Natural killer cell treated with Interleukin-12 subunit alpha and Interleukin-12 subunit beta and Interleukin-15 and Interleukin-18, amount 100 ng/mL, for 72 hours (primary cell): ENCODE results near the gene PTPRA. TPM values are rescaled to one million over a fixed set of nuclear protein-coding genes. Genes with fewer than 3 reads are reported as not detected.

Source experiments
- ATAC-seq, 2 donors: fragments of 150-1000 bp; cut with Tn5 transposase in 1 of 2; sonication (Bioruptor Pico), chemical (Tn5 transposase) in 1 of 2; 2 replicates each; pipeline ENCODE4 v1.10.0; 2021
- DNase-seq: peaks from one replicate; pipeline ENCODE4 v3.0.0; 2022; ENCODE audit warnings: low spot score
- H3K27ac Mint-ChIP-seq, 2 donors: 1 replicate in 1 of 2; 2 replicates in 1 of 2; pipeline ENCODE4 v1.8.0; 2022; ENCODE audit warnings: mixed read lengths in 2 of 2, mild to moderate bottlenecking in 1 of 2, moderate library complexity in 1 of 2
- H3K27me3 Mint-ChIP-seq, 2 donors: 1 replicate in 1 of 2; 2 replicates in 1 of 2; pipeline ENCODE4 v1.8.0; 2022; ENCODE audit warnings: mixed read lengths in 2 of 2
- H3K36me3 Mint-ChIP-seq: one replicate; pipeline ENCODE4 v1.8.0; 2022; ENCODE audit warnings: mixed read lengths
- H3K4me1 Mint-ChIP-seq, 2 donors: 1 replicate in 1 of 2; 2 replicates in 1 of 2; pipeline ENCODE4 v1.8.0; 2022; ENCODE audit warnings: low read depth in 2 of 2, mixed read lengths in 2 of 2, mild to moderate bottlenecking in 1 of 2
- H3K4me3 Mint-ChIP-seq: one replicate; pipeline ENCODE4 v1.8.0; 2022; ENCODE audit warnings: mixed read lengths
- H3K9me3 Mint-ChIP-seq: 2 replicates; pipeline ENCODE4 v1.8.0; 2022; ENCODE audit warnings: mixed read lengths
- total RNA-seq, 2 donors: library from RNA; stranded (reverse); gene quantifications; one replicate each; pipeline ENCODE4 v1.2.3, GENCODE V29; 2022

PTPRA gene
- total RNA-seq, 2 donors from 2014 or later = 50.4 to 76.0 TPM

GRCh38 chr20:2865630-2866029 lies 7.7 kb upstream of the PTPRA start:
- Mint-ChIP-seq H3K27ac (peak overlapping the region; percentile 59 to 73), H3K36me3 (no peaks in the 10 kb centered on the region), H3K9me3 (no peaks in the 10 kb centered on the region), H3K27me3 (no peaks in the 10 kb centered on the region), H3K4me1 (peaks cover 41 to 55% of the 10 kb centered on the region in 2 donors), H3K4me3 (peak overlapping the region; percentile 32)
- ATAC-seq (peak; percentile 50 to 69), DNase-seq (no peak)

- Mint-ChIP-seq H3K27me3 (no peaks in the 10 kb centered on the region), H3K9me3 (no peaks in the 10 kb centered on the region), H3K36me3 (no peaks in the 10 kb centered on the region), H3K4me3 (peak overlapping the region; percentile 32), H3K27ac (peak overlapping the region; percentile 59 to 73), H3K4me1 (peaks cover 47 to 59% of the 10 kb centered on the region in 2 donors)
- ATAC-seq = peak; percentile 72 to 82
- no peak for DNase-seq
Measured at GRCh38 chr20:2866236-2866635, 7.0 kb upstream of the PTPRA start.

- ATAC-seq (no peak), DNase-seq (no peak)
- H3K27ac Mint-ChIP-seq = peak overlapping the region in 1 of 2 donors; percentile 82
- no peaks in the 10 kb centered on the region for H3K36me3 Mint-ChIP-seq
- no peaks in the 10 kb centered on the region for H3K9me3 Mint-ChIP-seq
- no peak overlapping the region for H3K4me3 Mint-ChIP-seq
- H3K27me3 Mint-ChIP-seq = no peaks in the 10 kb centered on the region
- H3K4me1 Mint-ChIP-seq = peaks cover 54 to 59% of the 10 kb centered on the region in 2 donors
Measured at GRCh38 chr20:2867081-2867864, 6.0 kb upstream of the PTPRA start.

- Mint-ChIP-seq H3K27ac (no peak overlapping the region), H3K27me3 (no peaks in the 10 kb centered on the region), H3K4me3 (no peak overlapping the region), H3K9me3 (no peaks in the 10 kb centered on the region), H3K4me1 (peaks cover 57 to 62% of the 10 kb centered on the region in 2 donors), H3K36me3 (no peaks in the 10 kb centered on the region)
- DNase-seq (no peak), ATAC-seq (no peak)
Measured at GRCh38 chr20:2869381-2869780, 3.9 kb upstream of the PTPRA start.

DNA sequence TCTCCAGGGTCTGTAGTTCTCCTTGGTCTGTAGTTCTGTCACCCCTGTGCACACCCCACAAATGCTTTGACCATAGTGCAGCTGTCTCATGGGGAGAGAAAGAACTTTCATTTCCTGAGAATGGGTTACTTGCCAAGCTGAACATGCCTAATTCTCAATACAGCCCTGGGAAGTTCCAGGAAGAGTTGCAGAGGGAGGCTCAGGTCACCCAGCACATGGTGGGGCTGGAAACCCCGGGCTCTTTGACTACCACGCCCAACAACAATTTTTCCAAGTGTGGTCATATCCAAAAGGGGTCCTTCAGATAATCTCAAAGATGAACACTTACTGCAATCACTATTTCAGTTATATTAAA lies 2.2 kb upstream of the PTPRA start:
- Mint-ChIP-seq H3K27me3 (no peaks in the 10 kb centered on the region), H3K9me3 (no peaks in the 10 kb centered on the region), H3K36me3 (no peaks in the 10 kb centered on the region), H3K4me3 (peak overlapping the region; percentile 93), H3K27ac (peak overlapping the region; percentile 63 to 73), H3K4me1 (peaks cover 56 to 59% of the 10 kb centered on the region in 2 donors)
- no peak for DNase-seq
- no peak for ATAC-seq

- Mint-ChIP-seq H3K36me3 (no peaks in the 10 kb centered on the region), H3K27me3 (no peaks in the 10 kb centered on the region), H3K4me1 (peaks cover 57 to 59% of the 10 kb centered on the region in 2 donors), H3K4me3 (peak overlapping the region; percentile 93), H3K27ac (peak overlapping the region; percentile 63 to 73), H3K9me3 (no peaks in the 10 kb centered on the region)
- peak; percentile 83 for DNase-seq
- ATAC-seq = peak; percentile 2 to 24
Measured at GRCh38 chr20:2871661-2872458, 1.4 kb upstream of the PTPRA start.

DNA sequence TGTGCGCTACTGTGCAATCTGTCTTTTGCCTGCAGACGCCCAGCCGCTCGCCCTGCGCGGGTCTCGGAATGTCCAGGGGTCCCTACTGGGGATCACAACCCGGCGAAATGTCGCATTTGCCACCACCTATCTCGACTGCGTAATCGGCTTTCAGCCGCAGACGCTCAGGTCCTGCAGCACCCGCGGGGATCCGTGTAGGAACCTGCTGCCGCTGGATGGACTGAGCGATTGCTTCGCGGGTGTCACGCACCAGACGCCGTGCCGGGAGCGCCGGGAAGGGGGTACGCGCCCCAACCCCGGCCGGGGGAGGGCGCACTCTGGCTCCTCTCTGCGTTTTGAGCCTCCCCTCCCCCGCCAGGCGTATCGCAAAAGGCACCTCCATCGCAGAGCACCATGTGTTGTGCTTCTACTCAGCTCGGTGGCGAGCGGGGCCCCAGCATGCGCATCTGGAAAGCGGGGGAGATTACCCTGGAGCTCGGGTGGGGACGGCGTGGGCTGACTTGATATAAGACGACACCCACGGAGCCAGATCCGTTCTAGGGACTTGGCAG lies 747 bp upstream of the PTPRA start:
- peaks cover 54% of the 10 kb centered on the region in 2 donors for H3K4me1 Mint-ChIP-seq
- H3K4me3 Mint-ChIP-seq = peak overlapping the region; percentile 93
- DNase-seq (peak; percentile 71), ATAC-seq (peak; percentile 44 to 48)
- H3K9me3 Mint-ChIP-seq = no peaks in the 10 kb centered on the region
- no peaks in the 10 kb centered on the region for H3K36me3 Mint-ChIP-seq
- no peaks in the 10 kb centered on the region for H3K27me3 Mint-ChIP-seq
- peak overlapping the region; percentile 87 to 92 for H3K27ac Mint-ChIP-seq

DNA sequence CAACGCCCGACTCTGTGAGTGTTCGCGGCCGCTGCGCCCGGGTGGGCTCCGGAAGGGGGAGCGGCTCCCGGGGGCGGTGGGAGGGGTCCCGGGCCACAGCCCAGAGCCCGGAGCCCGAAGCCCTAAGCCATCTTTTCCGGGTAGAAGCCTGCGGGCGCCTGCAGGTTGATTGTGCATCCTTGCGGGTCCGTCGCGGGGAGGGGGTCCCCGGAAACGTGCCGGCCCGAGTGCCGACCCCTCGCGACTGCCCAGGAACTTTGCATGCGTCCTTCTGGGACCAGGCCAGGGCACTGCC lies 413 bp downstream of the PTPRA start:
- peak overlapping the region; percentile 52 to 83 for H3K27ac Mint-ChIP-seq
- H3K27me3 Mint-ChIP-seq = no peaks in the 10 kb centered on the region
- peak in 1 of 2 donors; percentile 68 for ATAC-seq
- H3K4me3 Mint-ChIP-seq = peak overlapping the region; percentile 77
- DNase-seq = peak; percentile 80
- no peaks in the 10 kb centered on the region for H3K9me3 Mint-ChIP-seq
- peaks cover 52 to 54% of the 10 kb centered on the region in 2 donors for H3K4me1 Mint-ChIP-seq
- H3K36me3 Mint-ChIP-seq = no peaks in the 10 kb centered on the region

DNA sequence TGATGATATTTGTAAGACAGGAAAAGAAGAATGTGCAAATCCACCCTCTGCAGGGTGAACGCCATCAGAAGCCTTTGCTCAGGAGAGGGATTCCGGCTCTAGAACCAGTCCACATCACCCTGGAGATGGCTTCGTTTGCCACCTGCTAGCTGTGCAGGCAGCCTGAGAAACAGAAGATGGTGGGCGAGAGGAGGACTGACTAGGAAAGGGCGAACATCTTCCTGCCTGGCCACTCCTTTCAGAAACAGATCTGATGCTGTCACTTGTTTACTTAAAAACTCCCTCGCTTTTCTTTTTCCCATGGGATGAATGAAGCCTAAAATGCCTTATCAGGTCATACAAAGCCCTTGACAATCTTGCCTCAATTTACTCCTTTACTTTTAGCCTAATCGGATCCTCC lies 1.2 kb downstream of the PTPRA start:
- Mint-ChIP-seq H3K4me3 (peak overlapping the region; percentile 77), H3K27me3 (no peaks in the 10 kb centered on the region), H3K9me3 (no peaks in the 10 kb centered on the region), H3K4me1 (peaks cover 55 to 57% of the 10 kb centered on the region in 2 donors), H3K36me3 (no peaks in the 10 kb centered on the region), H3K27ac (peak overlapping the region; percentile 52 to 83)
- ATAC-seq (no peak), DNase-seq (no peak)

GRCh38 chr20:2875690-2876203 lies 2.5 kb downstream of the PTPRA start:
- peaks cover 57 to 58% of the 10 kb centered on the region in 2 donors for H3K4me1 Mint-ChIP-seq
- no peak for DNase-seq
- peak overlapping the region; percentile 47 for H3K4me3 Mint-ChIP-seq
- H3K27me3 Mint-ChIP-seq = no peaks in the 10 kb centered on the region
- no peak for ATAC-seq
- peak overlapping the region; percentile 52 to 83 for H3K27ac Mint-ChIP-seq
- H3K9me3 Mint-ChIP-seq = no peaks in the 10 kb centered on the region
- no peaks in the 10 kb centered on the region for H3K36me3 Mint-ChIP-seq

- peak overlapping the region in 1 of 2 donors; percentile 30 for H3K27ac Mint-ChIP-seq
- ATAC-seq (no peak), DNase-seq (no peak)
Measured at GRCh38 chr20:2878515-2878914, 5.2 kb downstream of the PTPRA start.

GRCh38 chr20:2879146-2879545 lies 5.9 kb downstream of the PTPRA start:
- H3K27ac Mint-ChIP-seq = peak overlapping the region in 1 of 2 donors; percentile 30
- no peak overlapping the region for H3K4me3 Mint-ChIP-seq
- no peaks in the 10 kb centered on the region for H3K27me3 Mint-ChIP-seq
- DNase-seq (no peak), ATAC-seq (no peak)
- H3K9me3 Mint-ChIP-seq = no peaks in the 10 kb centered on the region
- no peaks in the 10 kb centered on the region for H3K36me3 Mint-ChIP-seq
- peaks cover 46 to 48% of the 10 kb centered on the region in 2 donors for H3K4me1 Mint-ChIP-seq

More at GRCh38 chr20:2878515-2878914, 5.2 kb downstream of the PTPRA start:
- Mint-ChIP-seq H3K9me3 (no peaks in the 10 kb centered on the region), H3K27me3 (no peaks in the 10 kb centered on the region), H3K36me3 (no peaks in the 10 kb centered on the region), H3K4me3 (no peak overlapping the region), H3K4me1 (peaks cover 40 to 44% of the 10 kb centered on the region in 2 donors)

DNA sequence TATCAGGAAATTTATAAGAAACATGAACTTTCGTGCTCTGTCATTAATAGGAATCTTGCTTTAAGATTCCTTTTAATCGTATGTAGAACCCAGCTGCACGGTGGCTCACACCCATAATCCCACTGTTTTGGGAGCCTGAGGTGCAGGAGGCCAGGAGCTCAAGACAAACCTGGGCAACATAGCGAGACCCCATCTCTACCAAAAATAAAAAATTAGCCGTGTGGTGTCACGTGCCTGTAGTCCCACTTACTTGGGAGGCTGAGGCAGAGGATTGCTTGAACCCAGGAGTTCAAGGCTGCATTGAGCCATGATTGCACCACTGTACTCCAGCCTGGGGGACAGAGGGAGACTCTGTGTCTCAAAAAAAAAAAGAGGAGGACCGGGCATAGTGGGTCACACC lies 7.4 kb downstream of the PTPRA start:
- no peaks in the 10 kb centered on the region for H3K27me3 Mint-ChIP-seq
- no peaks in the 10 kb centered on the region for H3K36me3 Mint-ChIP-seq
- H3K9me3 Mint-ChIP-seq = no peaks in the 10 kb centered on the region
- H3K4me1 Mint-ChIP-seq = peaks cover 48 to 49% of the 10 kb centered on the region in 2 donors
- no peak overlapping the region for H3K4me3 Mint-ChIP-seq
- ATAC-seq (no peak), DNase-seq (no peak)
- H3K27ac Mint-ChIP-seq = peak overlapping the region in 1 of 2 donors; percentile 50
